ENCODE measurements around the gene AKIRIN1. TPM values are rescaled to one million over a fixed set of nuclear protein-coding genes. Genes with fewer than 3 reads are reported as not detected.
"Not testable (repeated sequence)": the region's sequence is repeated elsewhere in the genome, so short reads cannot be mapped to it uniquely, and the experiment has no call there.

Gene AKIRIN1
- total RNA-seq, 2 experiments from 2014 or later, result 47.0 to 59.1 TPM

GRCh38 chr1:38977399-38978244 is 13.5 kb upstream of the AKIRIN1 start:
- H3K36me3 Mint-ChIP-seq, result peaks cover 11% of the 10 kb centered on the region
- peak overlapping the region; percentile 32 for H3K4me3 Mint-ChIP-seq
- not testable (repeated sequence) for H3K27me3 Mint-ChIP-seq; H3K9me3 Mint-ChIP-seq (ENCODE audit: low read depth); H3K4me1 Mint-ChIP-seq
- CTCF ChIA-PET, result interaction anchor here (0.7 to 2.0 kb wide), 4 partner anchors 11 to 128 kb away, joined by 3 to 4 read pairs (median 3); no protein-coding TSS in a partner anchor
- ATAC-seq, result peak; percentile 69
- DNase-seq, result peak; percentile 78
- H3K27ac Mint-ChIP-seq, result peak overlapping the region; percentile 74

GRCh38 chr1:38978245-38978542 is 12.9 kb upstream of the AKIRIN1 start:
- peaks cover 11% of the 10 kb centered on the region for H3K36me3 Mint-ChIP-seq
- H3K27ac Mint-ChIP-seq, result peak overlapping the region; percentile 74
- not testable (repeated sequence) for H3K27me3 Mint-ChIP-seq; H3K4me1 Mint-ChIP-seq; H3K9me3 Mint-ChIP-seq (ENCODE audit: low read depth); DNase-seq; H3K4me3 Mint-ChIP-seq; ATAC-seq
- CTCF ChIA-PET, result interaction anchor here (0.9 to 2.0 kb wide), 2 partner anchors 11 to 12 kb away, joined by 3 to 4 read pairs; no protein-coding TSS in a partner anchor

DNA sequence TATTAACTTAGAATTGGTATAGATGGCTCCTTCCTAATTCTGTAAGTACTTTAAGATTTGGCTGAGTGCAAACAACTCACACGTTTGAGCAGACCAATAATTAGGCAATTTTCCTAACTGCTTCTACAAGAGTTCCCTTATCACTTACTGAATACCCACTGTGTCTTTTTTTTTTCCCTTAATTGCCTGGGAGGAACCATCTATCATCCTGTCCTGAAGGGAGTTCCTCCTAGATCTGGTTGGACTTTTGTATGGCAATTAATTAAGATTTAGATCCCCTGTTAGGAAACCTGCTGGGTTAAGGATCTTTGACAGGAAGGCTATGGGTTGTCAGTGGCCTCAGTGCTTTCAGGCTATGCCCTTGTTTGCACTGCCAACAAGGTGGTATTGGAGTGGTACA is 11.7 kb upstream of the AKIRIN1 start:
- H3K4me3 Mint-ChIP-seq; H3K4me1 Mint-ChIP-seq; ATAC-seq; H3K27ac Mint-ChIP-seq; H3K9me3 Mint-ChIP-seq (ENCODE audit: low read depth); CTCF ChIA-PET; H3K27me3 Mint-ChIP-seq; DNase-seq: not testable (repeated sequence)
- H3K36me3 Mint-ChIP-seq, result peaks cover 11% of the 10 kb centered on the region

DNA sequence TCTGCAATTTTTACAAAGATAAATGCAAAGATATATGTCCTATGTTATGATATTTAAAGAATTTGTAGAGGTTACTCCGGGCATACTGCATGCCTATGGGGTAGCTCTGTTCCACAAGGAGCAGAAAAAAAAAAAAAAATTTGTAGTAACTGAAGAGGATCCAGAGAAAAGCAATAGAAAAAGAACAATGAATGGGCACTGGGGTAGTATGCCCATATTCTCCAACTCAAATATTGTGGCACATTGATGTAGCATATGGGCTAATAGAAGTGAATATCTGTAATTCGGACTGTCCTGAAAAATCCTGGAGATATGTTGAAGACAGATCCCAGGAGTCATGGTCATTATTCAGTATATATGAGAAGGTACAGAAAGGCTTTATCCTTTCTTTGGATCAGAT is 1.1 kb upstream of the AKIRIN1 start:
- CTCF ChIA-PET, result interaction anchor here (1.0 to 1.3 kb wide), 2 partner anchors 12 to 37 kb away, joined by 4 to 5 read pairs; partner anchors contain the start of gene NDUFS5
- Mint-ChIP-seq H3K36me3 (peaks cover 11% of the 10 kb centered on the region), H3K9me3 (ENCODE audit: low read depth) (no peaks in the 10 kb centered on the region), H3K4me3 (peak overlapping the region; percentile 73), H3K4me1 (peaks cover 33% of the 10 kb centered on the region), H3K27me3 (no peaks in the 10 kb centered on the region), H3K27ac (peak overlapping the region; percentile 81)
- no peak for DNase-seq
- no peak for ATAC-seq

DNA sequence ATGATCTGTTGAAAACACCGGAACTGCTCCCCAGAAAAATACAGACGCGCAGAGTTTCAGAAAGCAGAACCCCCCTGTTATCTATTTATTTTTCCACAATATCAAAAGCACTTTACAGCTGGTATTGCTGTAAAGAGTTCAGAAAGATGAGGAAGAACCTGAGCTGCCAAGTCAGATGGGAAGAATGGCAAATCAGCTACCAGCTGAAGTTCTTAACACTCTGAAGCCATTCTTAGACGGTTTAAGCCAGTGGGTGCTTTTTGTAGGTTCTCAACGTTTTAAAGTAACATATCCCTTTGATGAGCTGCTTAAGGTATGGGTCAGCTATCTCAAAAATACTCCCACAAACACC is 714 bp upstream of the AKIRIN1 start:
- Mint-ChIP-seq H3K27ac (peak overlapping the region; percentile 81), H3K4me1 (peaks cover 36% of the 10 kb centered on the region), H3K27me3 (no peaks in the 10 kb centered on the region), H3K4me3 (peak overlapping the region; percentile 73), H3K36me3 (peaks cover 14% of the 10 kb centered on the region), H3K9me3 (ENCODE audit: low read depth) (no peaks in the 10 kb centered on the region)
- CTCF ChIA-PET, result interaction anchor here (1.0 to 1.3 kb wide), 2 partner anchors 13 to 36 kb away, joined by 4 to 5 read pairs; partner anchors contain the start of gene NDUFS5
- DNase-seq (no peak), ATAC-seq (no peak)

DNA sequence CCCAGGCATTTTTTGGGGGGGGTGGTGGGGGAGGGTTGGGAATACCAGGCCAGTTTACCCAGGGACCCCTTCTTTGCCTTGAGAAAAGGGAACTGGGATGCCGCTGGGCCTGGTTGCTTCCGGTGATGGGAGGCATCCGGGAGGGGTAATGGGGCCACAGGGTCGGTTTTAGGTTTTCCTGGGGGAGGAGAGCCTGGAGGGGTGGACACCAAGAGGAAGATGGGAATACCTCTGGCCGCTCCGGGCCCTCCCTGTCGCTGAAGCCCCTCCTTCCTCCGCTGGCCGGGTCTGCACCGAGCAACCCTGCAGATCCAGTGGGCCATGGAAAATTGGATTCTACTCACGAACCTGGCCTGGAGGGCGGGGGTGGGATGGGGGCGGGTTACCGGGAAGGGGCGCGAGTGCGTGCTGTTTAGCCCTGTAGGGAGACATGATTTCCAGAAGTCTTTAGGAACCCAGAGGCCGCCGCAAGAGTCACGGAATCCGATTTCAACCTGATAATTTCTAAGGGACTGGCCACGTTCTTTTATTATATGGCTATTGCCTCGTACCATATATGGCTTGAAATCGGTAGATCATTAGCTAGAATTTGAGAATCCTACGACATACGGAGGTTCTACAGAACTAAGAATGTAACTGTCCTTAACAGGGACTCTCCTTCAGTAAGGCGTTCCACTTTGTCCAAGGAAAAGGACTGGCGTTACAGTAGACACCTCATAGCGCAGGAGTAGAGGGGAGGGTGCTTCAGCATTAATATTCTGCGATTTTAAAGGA is 749 bp downstream of the AKIRIN1 start:
- DNase-seq, result peak; percentile 50
- peak overlapping the region; percentile 68 for H3K27ac Mint-ChIP-seq
- no peaks in the 10 kb centered on the region for H3K9me3 Mint-ChIP-seq (ENCODE audit: low read depth)
- CTCF ChIA-PET, result interaction anchor here (1.2 kb wide), 1 partner anchor 35 kb away, joined by 5 read pairs; the partner anchor contains the start of gene NDUFS5
- peaks cover 47% of the 10 kb centered on the region for H3K4me1 Mint-ChIP-seq
- H3K4me3 Mint-ChIP-seq, result peak overlapping the region; percentile 78
- no peaks in the 10 kb centered on the region for H3K27me3 Mint-ChIP-seq
- ATAC-seq, result no peak
- peaks cover 23% of the 10 kb centered on the region for H3K36me3 Mint-ChIP-seq

DNA sequence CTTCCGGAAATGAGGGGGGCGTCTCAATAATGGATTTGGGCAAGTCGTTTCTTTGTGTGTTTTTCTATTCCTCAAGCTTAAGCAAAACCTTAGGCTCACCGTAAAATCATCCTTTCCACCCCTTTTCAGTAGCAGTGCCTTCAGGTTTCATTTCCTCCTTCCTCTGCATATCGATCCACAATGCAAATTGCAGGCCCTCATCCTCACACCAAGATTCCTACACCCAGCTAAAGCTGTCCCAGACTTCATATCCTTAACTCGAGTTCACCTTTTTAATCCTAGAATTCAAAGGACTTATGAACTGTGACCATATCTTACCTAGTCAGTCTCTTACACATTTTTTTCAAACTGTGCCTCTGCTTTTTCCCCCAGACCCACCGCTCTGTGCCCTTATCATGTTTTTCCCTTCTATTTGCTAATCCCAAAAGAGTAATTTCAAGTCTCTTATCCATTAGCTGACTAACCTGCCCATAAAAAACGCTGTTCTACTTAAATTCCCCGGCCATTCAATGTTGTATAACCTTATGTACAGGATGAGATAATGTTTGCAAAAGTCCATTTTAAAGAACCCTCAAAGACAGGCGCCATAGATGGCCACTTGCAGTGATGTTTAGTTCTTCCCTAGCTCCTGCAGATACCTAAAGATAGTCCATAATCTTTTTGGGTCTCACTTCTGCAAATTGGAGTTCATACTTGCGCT is 1.5 kb downstream of the AKIRIN1 start:
- peaks cover 53% of the 10 kb centered on the region for H3K4me1 Mint-ChIP-seq
- H3K9me3 Mint-ChIP-seq (ENCODE audit: low read depth), result no peaks in the 10 kb centered on the region
- H3K4me3 Mint-ChIP-seq, result peak overlapping the region; percentile 78
- no peaks in the 10 kb centered on the region for H3K27me3 Mint-ChIP-seq
- CTCF ChIA-PET, result interaction anchor here (1.2 kb wide), 1 partner anchor 34 kb away, joined by 5 read pairs; the partner anchor contains the start of gene NDUFS5
- H3K36me3 Mint-ChIP-seq, result peaks cover 23% of the 10 kb centered on the region
- ATAC-seq (no peak), DNase-seq (no peak)
- H3K27ac Mint-ChIP-seq, result peak overlapping the region; percentile 65

DNA sequence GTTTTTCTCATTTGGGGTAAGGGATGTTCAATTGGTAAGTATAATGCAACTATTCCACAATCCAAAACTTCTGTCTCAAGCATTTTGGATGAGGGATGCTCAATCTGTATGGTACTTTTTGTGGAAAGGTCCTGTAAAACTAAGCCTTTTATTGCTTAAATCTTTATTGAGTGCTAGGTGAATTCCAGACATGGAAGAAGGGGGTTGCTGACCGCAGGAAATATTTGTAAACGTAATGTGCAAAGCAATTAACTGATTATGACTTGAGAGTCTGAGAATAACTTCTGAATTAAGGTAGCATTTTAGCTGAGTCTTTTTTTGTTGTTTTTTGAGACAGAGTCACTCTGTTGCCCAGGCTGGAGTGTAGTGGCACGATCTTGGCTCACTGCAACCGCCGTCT is 3.1 kb downstream of the AKIRIN1 start:
- ATAC-seq (no peak), DNase-seq (no peak)
- no peaks in the 10 kb centered on the region for H3K27me3 Mint-ChIP-seq
- peaks cover 65% of the 10 kb centered on the region for H3K4me1 Mint-ChIP-seq
- peak overlapping the region; percentile 56 for H3K27ac Mint-ChIP-seq
- H3K36me3 Mint-ChIP-seq, result peaks cover 34% of the 10 kb centered on the region
- CTCF ChIA-PET, result no interaction called here
- no peak overlapping the region for H3K4me3 Mint-ChIP-seq
- no peaks in the 10 kb centered on the region for H3K9me3 Mint-ChIP-seq (ENCODE audit: low read depth)

- Mint-ChIP-seq H3K36me3 (peaks cover 52% of the 10 kb centered on the region), H3K27ac (peak overlapping the region; percentile 80), H3K9me3 (ENCODE audit: low read depth) (no peaks in the 10 kb centered on the region), H3K4me1 (peaks cover 69% of the 10 kb centered on the region), H3K27me3 (no peaks in the 10 kb centered on the region), H3K4me3 (peak overlapping the region; percentile 15)
- ATAC-seq (peak; percentile 30), DNase-seq (no peak)
- CTCF ChIA-PET, result no interaction called here
Measured at GRCh38 chr1:38997034-38997900, 6.2 kb downstream of the AKIRIN1 start.

GRCh38 chr1:38997901-38998190 is 6.8 kb downstream of the AKIRIN1 start:
- Mint-ChIP-seq H3K27ac (peak overlapping the region; percentile 80), H3K36me3 (peaks cover 52% of the 10 kb centered on the region), H3K4me3 (no peak overlapping the region), H3K9me3 (ENCODE audit: low read depth) (no peaks in the 10 kb centered on the region), H3K27me3 (no peaks in the 10 kb centered on the region), H3K4me1 (peaks cover 69% of the 10 kb centered on the region)
- no peak for ATAC-seq
- no peak for DNase-seq
- CTCF ChIA-PET, result no interaction called here

- DNase-seq, result no peak
- CTCF ChIA-PET, result interaction anchor here (1.3 kb wide), 1 partner anchor 575 kb away, joined by 4 read pairs; the partner anchor contains the start of gene PABPC4
- Mint-ChIP-seq H3K4me1 (peaks cover 53% of the 10 kb centered on the region), H3K4me3 (no peak overlapping the region), H3K9me3 (ENCODE audit: low read depth) (no peaks in the 10 kb centered on the region), H3K36me3 (peaks cover 61% of the 10 kb centered on the region), H3K27me3 (no peaks in the 10 kb centered on the region), H3K27ac (peak overlapping the region; percentile 4)
- ATAC-seq, result no peak
Measured at GRCh38 chr1:39001516-39002421, 10.7 kb downstream of the AKIRIN1 start.

DNA sequence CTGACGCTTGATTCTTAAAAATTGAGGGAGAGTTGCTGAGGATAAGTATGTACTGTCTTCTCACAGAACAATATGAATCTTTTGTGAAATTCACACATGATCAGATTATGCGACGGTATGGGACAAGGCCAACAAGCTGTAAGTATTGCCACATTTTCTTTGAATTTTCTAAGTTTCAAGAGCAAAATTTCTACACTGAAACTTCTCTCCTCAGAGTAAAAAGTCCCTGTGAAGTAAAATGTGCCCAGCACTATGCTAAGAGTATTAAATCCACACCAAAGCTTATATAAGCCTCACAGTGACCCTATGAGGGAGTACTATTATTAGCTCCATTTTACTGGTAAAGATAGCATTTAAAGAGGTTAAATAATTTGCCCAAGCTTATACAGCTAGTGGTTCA is 12.2 kb downstream of the AKIRIN1 start:
- Mint-ChIP-seq H3K4me3 (no peak overlapping the region), H3K36me3 (peaks cover 65% of the 10 kb centered on the region), H3K9me3 (ENCODE audit: low read depth) (no peaks in the 10 kb centered on the region), H3K27ac (peak overlapping the region; percentile 37), H3K27me3 (no peaks in the 10 kb centered on the region), H3K4me1 (peaks cover 39% of the 10 kb centered on the region)
- CTCF ChIA-PET, result interaction anchor here (1.3 kb wide), 1 partner anchor 573 kb away, joined by 4 read pairs; the partner anchor contains the start of gene PABPC4
- DNase-seq, result no peak
- ATAC-seq, result no peak

Measured in activated CD8-positive, alpha-beta memory T cell treated with anti-CD3 and anti-CD28 coated beads, Interleukin-2, amount 10 ng/mL, durations not matched to agents 7 days and 5 days (primary cell).